Skeletal muscle satellite cell (primary cell): Measurements from ENCODE around the gene AIFM3.

ENCODE experiments used
- H3K27me3 ChIP-seq: 2 replicates; pipeline ENCODE4 v1.7.0; 2013; ENCODE audit warnings: low read length; ENCODE audit not compliant: control insufficient read depth, insufficient read depth
- H3K36me3 ChIP-seq: 2 replicates; pipeline ENCODE4 v1.7.0; 2013; ENCODE audit warnings: mild to moderate bottlenecking, control low read depth, low read length; ENCODE audit not compliant: insufficient read depth
- H3K4me1 ChIP-seq: 2 replicates; pipeline ENCODE4 v1.7.0; 2013; ENCODE audit warnings: low read length; ENCODE audit not compliant: control insufficient read depth, insufficient read depth
- H3K4me2 ChIP-seq: 2 replicates; pipeline ENCODE4 v1.7.0; 2013; ENCODE audit warnings: mild to moderate bottlenecking, low read length
- H3K4me3 ChIP-seq: 2 replicates; pipeline ENCODE4 v1.7.0; 2013; ENCODE audit warnings: low read length
- H3K9ac ChIP-seq: 2 replicates; pipeline ENCODE4 v1.7.0; 2013; ENCODE audit warnings: mild to moderate bottlenecking, low read depth, low read length, moderate library complexity
- H3K9me3 ChIP-seq: replicated peaks from 2 replicates; pipeline ENCODE4 v1.7.0; 2013; ENCODE audit warnings: mild to moderate bottlenecking, control low read depth, low read length

The AIFM3 gene

GRCh38 chr22:20972933-20973577, 6.0 kb downstream of the AIFM3 start:
- no peaks in the 10 kb centered on the region for H3K4me1 ChIP-seq
- no peak overlapping the region for H3K4me2 ChIP-seq
- no peak overlapping the region for H3K4me3 ChIP-seq
- H3K36me3 ChIP-seq: no peaks in the 10 kb centered on the region
- H3K9me3 ChIP-seq: no peaks in the 10 kb centered on the region
- peaks cover 11% of the 10 kb centered on the region for H3K27me3 ChIP-seq
- no peak overlapping the region for H3K9ac ChIP-seq

- no peak overlapping the region for H3K4me2 ChIP-seq
- H3K36me3 ChIP-seq: no peaks in the 10 kb centered on the region
- peaks cover 11% of the 10 kb centered on the region for H3K27me3 ChIP-seq
- H3K4me1 ChIP-seq: no peaks in the 10 kb centered on the region
- H3K9ac ChIP-seq: no peak overlapping the region
- H3K4me3 ChIP-seq: no peak overlapping the region
- H3K9me3 ChIP-seq: peaks cover 5% of the 10 kb centered on the region
Observed at GRCh38 chr22:20973634-20974286, 6.7 kb downstream of the AIFM3 start.

GRCh38 chr22:20974336-20974955, 7.4 kb downstream of the AIFM3 start:
- H3K9me3 ChIP-seq: peaks cover 8% of the 10 kb centered on the region
- H3K4me2 ChIP-seq: no peak overlapping the region
- H3K4me3 ChIP-seq: no peak overlapping the region
- H3K27me3 ChIP-seq: peaks cover 11% of the 10 kb centered on the region
- no peaks in the 10 kb centered on the region for H3K36me3 ChIP-seq
- peaks cover 2% of the 10 kb centered on the region for H3K4me1 ChIP-seq
- no peak overlapping the region for H3K9ac ChIP-seq

GRCh38 chr22:20975541-20976290, 8.7 kb downstream of the AIFM3 start:
- H3K4me2 ChIP-seq: no peak overlapping the region
- H3K36me3 ChIP-seq: no peaks in the 10 kb centered on the region
- peaks cover 11% of the 10 kb centered on the region for H3K27me3 ChIP-seq
- H3K4me1 ChIP-seq: peaks cover 8% of the 10 kb centered on the region
- H3K4me3 ChIP-seq: no peak overlapping the region
- H3K9me3 ChIP-seq: peaks cover 8% of the 10 kb centered on the region
- no peak overlapping the region for H3K9ac ChIP-seq

- H3K4me3 ChIP-seq: no peak overlapping the region
- no peaks in the 10 kb centered on the region for H3K36me3 ChIP-seq
- no peak overlapping the region for H3K9ac ChIP-seq
- peaks cover 13% of the 10 kb centered on the region for H3K4me1 ChIP-seq
- peaks cover 8% of the 10 kb centered on the region for H3K9me3 ChIP-seq
- no peak overlapping the region for H3K4me2 ChIP-seq
- H3K27me3 ChIP-seq: peaks cover 11% of the 10 kb centered on the region
Observed at GRCh38 chr22:20976291-20976877, 9.3 kb downstream of the AIFM3 start.

GRCh38 chr22:20977019-20977418, 10.0 kb downstream of the AIFM3 start:
- Histone ChIP-seq H3K4me3 (no peak overlapping the region), H3K4me1 (peaks cover 16% of the 10 kb centered on the region), H3K27me3 (peaks cover 11% of the 10 kb centered on the region), H3K9me3 (peaks cover 8% of the 10 kb centered on the region), H3K9ac (no peak overlapping the region), H3K36me3 (no peaks in the 10 kb centered on the region), H3K4me2 (no peak overlapping the region)

- no peak overlapping the region for H3K4me2 ChIP-seq
- peaks cover 8% of the 10 kb centered on the region for H3K9me3 ChIP-seq
- peaks cover 16% of the 10 kb centered on the region for H3K4me1 ChIP-seq
- H3K36me3 ChIP-seq: no peaks in the 10 kb centered on the region
- H3K4me3 ChIP-seq: no peak overlapping the region
- no peak overlapping the region for H3K9ac ChIP-seq
- peaks cover 11% of the 10 kb centered on the region for H3K27me3 ChIP-seq
Observed at GRCh38 chr22:20977516-20978170, 10.6 kb downstream of the AIFM3 start.

- no peak overlapping the region for H3K9ac ChIP-seq
- H3K9me3 ChIP-seq: peaks cover 8% of the 10 kb centered on the region
- no peak overlapping the region for H3K4me2 ChIP-seq
- H3K27me3 ChIP-seq: peaks cover 11% of the 10 kb centered on the region
- no peak overlapping the region for H3K4me3 ChIP-seq
- peaks cover 23% of the 10 kb centered on the region for H3K4me1 ChIP-seq
- H3K36me3 ChIP-seq: no peaks in the 10 kb centered on the region
Observed at GRCh38 chr22:20978419-20978818, 11.4 kb downstream of the AIFM3 start.

- Histone ChIP-seq H3K9ac (peak overlapping the region; percentile 21), H3K36me3 (peaks cover 5% of the 10 kb centered on the region), H3K4me3 (no peak overlapping the region), H3K4me2 (peak overlapping the region; percentile 74), H3K27me3 (peaks cover 4% of the 10 kb centered on the region), H3K4me1 (peaks cover 26% of the 10 kb centered on the region), H3K9me3 (peaks cover 8% of the 10 kb centered on the region)
Observed at GRCh38 chr22:20979243-20979809, 12.3 kb downstream of the AIFM3 start.

- no peak overlapping the region for H3K4me3 ChIP-seq
- H3K9ac ChIP-seq: peak overlapping the region; percentile 21
- peaks cover 9% of the 10 kb centered on the region for H3K36me3 ChIP-seq
- no peaks in the 10 kb centered on the region for H3K27me3 ChIP-seq
- peaks cover 8% of the 10 kb centered on the region for H3K9me3 ChIP-seq
- H3K4me1 ChIP-seq: peaks cover 26% of the 10 kb centered on the region
- H3K4me2 ChIP-seq: peak overlapping the region; percentile 74
Observed at GRCh38 chr22:20979940-20980453, 12.9 kb downstream of the AIFM3 start.
